ENCODE results near the gene OPRD1. TPM values are rescaled to one million over a fixed set of nuclear protein-coding genes. Genes with fewer than 3 reads are reported as not detected.

OPRD1 gene
- total and polyA plus RNA-seq, 8 donors, result 0.18 to 0.42 (median 0.23) TPM; not detected in 2

- TF ChIP-seq CTCF (IDR thresholded peaks at IDR 0.05), result no peak
- Histone ChIP-seq H3K9me3 (no peaks in the 10 kb centered on the region), H3K4me3 (no peak overlapping the region), H3K27me3 (no peaks in the 10 kb centered on the region), H3K27ac (no peak overlapping the region), H3K4me1 (no peaks in the 10 kb centered on the region), H3K36me3 (no peaks in the 10 kb centered on the region)
- intact Hi-C loops (cut with DNase I), result no loop called here
- DNase-seq, result no peak
- ATAC-seq, result no peak
Measured at GRCh38 chr1:28801461-28801860, 10.5 kb upstream of the OPRD1 start.

GRCh38 chr1:28803051-28803450, 8.9 kb upstream of the OPRD1 start:
- intact Hi-C loops (cut with DNase I), result no loop called here
- TF ChIP-seq CTCF (IDR thresholded peaks at IDR 0.05), result no peak
- ATAC-seq, result no peak

GRCh38 chr1:28803662-28804061, 8.3 kb upstream of the OPRD1 start:
- no peak for TF ChIP-seq CTCF (IDR thresholded peaks at IDR 0.05)
- H3K4me3 ChIP-seq, result no peak overlapping the region
- H3K27ac ChIP-seq, result no peak overlapping the region
- H3K36me3 ChIP-seq, result no peaks in the 10 kb centered on the region
- H3K27me3 ChIP-seq, result peaks cover 0 to 8% of the 10 kb centered on the region in 2 donors
- no peaks in the 10 kb centered on the region for H3K4me1 ChIP-seq
- DNase-seq (no peak), ATAC-seq (no peak)
- no peaks in the 10 kb centered on the region for H3K9me3 ChIP-seq
- intact Hi-C loops (cut with DNase I), result no loop called here

More at GRCh38 chr1:28803051-28803450, 8.9 kb upstream of the OPRD1 start:
- H3K27ac ChIP-seq, result no peak overlapping the region
- DNase-seq, result no peak
- no peaks in the 10 kb centered on the region for H3K4me1 ChIP-seq
- no peaks in the 10 kb centered on the region for H3K9me3 ChIP-seq
- H3K27me3 ChIP-seq, result peaks cover 0 to 2% of the 10 kb centered on the region in 2 donors
- H3K36me3 ChIP-seq, result no peaks in the 10 kb centered on the region
- no peak overlapping the region for H3K4me3 ChIP-seq

- intact Hi-C loops (cut with DNase I), result no loop called here
- no peak for DNase-seq
- no peak for ATAC-seq
- H3K27me3 ChIP-seq, result peaks cover 0 to 12% of the 10 kb centered on the region in 2 donors
- no peaks in the 10 kb centered on the region for H3K4me1 ChIP-seq
- H3K27ac ChIP-seq, result no peak overlapping the region
- H3K9me3 ChIP-seq, result no peaks in the 10 kb centered on the region
- H3K36me3 ChIP-seq, result no peaks in the 10 kb centered on the region
- H3K4me3 ChIP-seq, result no peak overlapping the region
- no peak for TF ChIP-seq CTCF (IDR thresholded peaks at IDR 0.05)
Measured at GRCh38 chr1:28804071-28804470, 7.9 kb upstream of the OPRD1 start.

- no peaks in the 10 kb centered on the region for H3K9me3 ChIP-seq
- H3K36me3 ChIP-seq, result no peaks in the 10 kb centered on the region
- H3K27ac ChIP-seq, result no peak overlapping the region
- no peak for TF ChIP-seq CTCF (IDR thresholded peaks at IDR 0.05)
- ATAC-seq (no peak), DNase-seq (no peak)
- H3K4me3 ChIP-seq, result no peak overlapping the region
- intact Hi-C loops (cut with DNase I), result no loop called here
- H3K27me3 ChIP-seq, result peaks cover 24 to 40% of the 10 kb centered on the region in 2 donors
- peaks cover 0 to under 1% of the 10 kb centered on the region in 2 donors for H3K4me1 ChIP-seq
Measured at GRCh38 chr1:28807046-28807445, 4.9 kb upstream of the OPRD1 start.

Measured in left lung (tissue), 10 donors.